PC-3 (cell line): ENCODE data around the gene CYP26C1.

Experiments
- EZH2 ChIP-seq: fragments of 300-600 bp; sonication (generic); IDR thresholded peaks from one replicate; pipeline ENCODE4 v1.6.1; 2017; ENCODE audit warnings: antibody characterized with exemption, mild to moderate bottlenecking, low read length; ENCODE audit not compliant: unreplicated experiment
- TF ChIP-seq, protein P1 (sequence below): fragments of 300-600 bp; sonication (generic); conservative IDR thresholded peaks from 2 replicates; pipeline ENCODE4 v1.5.1; 2017; ENCODE audit warnings: antibody characterized with exemption, low read depth, mild to moderate bottlenecking, low read length

DNA sequence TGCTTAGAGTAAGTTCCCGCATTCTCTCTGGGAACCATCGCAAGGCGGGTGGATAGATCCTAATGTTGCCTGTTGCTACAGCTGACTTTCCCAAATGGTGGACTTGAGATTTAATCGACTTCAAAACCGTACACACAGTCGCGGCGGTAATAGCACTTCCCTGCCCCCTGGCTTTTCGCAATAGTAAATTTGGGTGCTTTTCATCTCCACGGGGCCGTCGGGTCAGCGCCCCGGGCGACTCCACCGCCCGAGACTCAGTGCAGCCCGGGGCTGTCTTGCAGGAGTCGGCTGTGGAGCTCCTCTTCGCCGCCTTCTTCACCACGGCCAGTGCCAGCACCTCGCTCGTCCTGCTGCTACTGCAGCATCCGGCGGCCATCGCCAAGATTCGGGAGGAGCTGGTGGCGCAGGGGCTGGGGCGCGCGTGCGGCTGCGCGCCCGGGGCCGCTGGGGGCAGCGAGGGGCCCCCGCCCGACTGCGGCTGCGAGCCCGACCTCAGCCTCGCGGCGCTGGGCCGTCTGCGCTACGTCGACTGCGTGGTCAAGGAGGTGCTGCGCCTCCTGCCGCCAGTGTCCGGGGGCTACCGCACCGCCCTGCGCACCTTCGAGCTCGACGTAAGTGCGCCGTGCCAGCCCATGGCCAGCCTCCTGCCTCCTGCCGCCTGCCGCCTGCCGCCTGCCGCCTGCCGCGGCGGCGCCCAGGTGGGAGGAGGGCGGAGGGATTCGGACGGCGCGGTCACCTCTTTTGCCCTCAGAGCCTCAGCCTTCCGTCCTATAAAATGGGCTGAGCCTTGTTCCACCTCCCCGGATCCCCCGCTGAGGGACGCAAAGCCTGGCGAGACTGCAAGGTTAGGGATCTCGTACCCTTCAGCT lies 5.3 kb downstream of the CYP26C1 start:
- TF ChIP-seq, protein P1, sequence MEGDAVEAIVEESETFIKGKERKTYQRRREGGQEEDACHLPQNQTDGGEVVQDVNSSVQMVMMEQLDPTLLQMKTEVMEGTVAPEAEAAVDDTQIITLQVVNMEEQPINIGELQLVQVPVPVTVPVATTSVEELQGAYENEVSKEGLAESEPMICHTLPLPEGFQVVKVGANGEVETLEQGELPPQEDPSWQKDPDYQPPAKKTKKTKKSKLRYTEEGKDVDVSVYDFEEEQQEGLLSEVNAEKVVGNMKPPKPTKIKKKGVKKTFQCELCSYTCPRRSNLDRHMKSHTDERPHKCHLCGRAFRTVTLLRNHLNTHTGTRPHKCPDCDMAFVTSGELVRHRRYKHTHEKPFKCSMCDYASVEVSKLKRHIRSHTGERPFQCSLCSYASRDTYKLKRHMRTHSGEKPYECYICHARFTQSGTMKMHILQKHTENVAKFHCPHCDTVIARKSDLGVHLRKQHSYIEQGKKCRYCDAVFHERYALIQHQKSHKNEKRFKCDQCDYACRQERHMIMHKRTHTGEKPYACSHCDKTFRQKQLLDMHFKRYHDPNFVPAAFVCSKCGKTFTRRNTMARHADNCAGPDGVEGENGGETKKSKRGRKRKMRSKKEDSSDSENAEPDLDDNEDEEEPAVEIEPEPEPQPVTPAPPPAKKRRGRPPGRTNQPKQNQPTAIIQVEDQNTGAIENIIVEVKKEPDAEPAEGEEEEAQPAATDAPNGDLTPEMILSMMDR, result no peak
- TF ChIP-seq EZH2, result no peak
